ENCODE data around the gene MTA3.

The MTA3 gene

GRCh38 chr2:42787424-42787787 is 219.0 kb downstream of the MTA3 start:
- peaks cover 6% of the 10 kb centered on the region for H3K9me3 Mint-ChIP-seq
- H3K4me3 Mint-ChIP-seq, result no peak overlapping the region
- no peak for DNase-seq
- no peak for TF ChIP-seq CTCF (IDR thresholded peaks at IDR 0.05)
- no peak overlapping the region for H3K27ac Mint-ChIP-seq
- peaks cover 59% of the 10 kb centered on the region for H3K4me1 Mint-ChIP-seq
- peaks cover 14% of the 10 kb centered on the region for H3K36me3 Mint-ChIP-seq (ENCODE audit: low read depth)
- H3K27me3 Mint-ChIP-seq (ENCODE audit: low read depth, poor library complexity), result peaks cover 29% of the 10 kb centered on the region

- Mint-ChIP-seq H3K27me3 (ENCODE audit: low read depth, poor library complexity) (peaks cover 29% of the 10 kb centered on the region), H3K4me3 (no peak overlapping the region), H3K27ac (no peak overlapping the region), H3K9me3 (peaks cover under 1% of the 10 kb centered on the region), H3K36me3 (ENCODE audit: low read depth) (peaks cover 9% of the 10 kb centered on the region), H3K4me1 (peaks cover 54% of the 10 kb centered on the region)
- no peak for TF ChIP-seq CTCF (IDR thresholded peaks at IDR 0.05)
- DNase-seq, result no peak
Measured at GRCh38 chr2:42787788-42788477, 219.5 kb downstream of the MTA3 start.

DNA sequence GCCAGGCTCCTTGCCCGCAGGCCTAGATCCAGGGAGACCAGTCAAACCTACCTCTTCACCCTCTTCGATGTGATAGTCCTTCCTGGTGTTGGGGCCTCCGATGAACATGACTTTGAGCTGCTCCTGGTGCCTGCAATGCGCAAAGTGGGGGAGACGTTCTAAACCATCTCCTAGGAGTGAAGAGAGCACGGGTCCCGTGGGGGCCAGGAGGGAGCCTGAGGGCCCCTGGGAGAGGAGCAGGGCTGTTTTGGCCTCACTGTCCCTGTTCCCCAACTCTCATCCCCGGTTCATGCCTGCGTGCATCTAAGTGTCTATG is 220.0 kb downstream of the MTA3 start:
- peaks cover 57% of the 10 kb centered on the region for H3K4me1 Mint-ChIP-seq
- no peak for DNase-seq
- peak overlapping the region; percentile 55 for H3K4me3 Mint-ChIP-seq
- no peak overlapping the region for H3K27ac Mint-ChIP-seq
- H3K27me3 Mint-ChIP-seq (ENCODE audit: low read depth, poor library complexity), result peaks cover 32% of the 10 kb centered on the region
- no peak for TF ChIP-seq CTCF (IDR thresholded peaks at IDR 0.05)
- no peaks in the 10 kb centered on the region for H3K9me3 Mint-ChIP-seq
- peaks cover 6% of the 10 kb centered on the region for H3K36me3 Mint-ChIP-seq (ENCODE audit: low read depth)

- no peak for TF ChIP-seq CTCF (IDR thresholded peaks at IDR 0.05)
- Mint-ChIP-seq H3K27me3 (ENCODE audit: low read depth, poor library complexity) (peaks cover 37% of the 10 kb centered on the region), H3K9me3 (no peaks in the 10 kb centered on the region), H3K27ac (no peak overlapping the region), H3K4me1 (peaks cover 62% of the 10 kb centered on the region), H3K4me3 (peak overlapping the region; percentile 55), H3K36me3 (ENCODE audit: low read depth) (peaks cover 6% of the 10 kb centered on the region)
- DNase-seq, result no peak
Measured at GRCh38 chr2:42788882-42789281, 220.4 kb downstream of the MTA3 start.

DNA sequence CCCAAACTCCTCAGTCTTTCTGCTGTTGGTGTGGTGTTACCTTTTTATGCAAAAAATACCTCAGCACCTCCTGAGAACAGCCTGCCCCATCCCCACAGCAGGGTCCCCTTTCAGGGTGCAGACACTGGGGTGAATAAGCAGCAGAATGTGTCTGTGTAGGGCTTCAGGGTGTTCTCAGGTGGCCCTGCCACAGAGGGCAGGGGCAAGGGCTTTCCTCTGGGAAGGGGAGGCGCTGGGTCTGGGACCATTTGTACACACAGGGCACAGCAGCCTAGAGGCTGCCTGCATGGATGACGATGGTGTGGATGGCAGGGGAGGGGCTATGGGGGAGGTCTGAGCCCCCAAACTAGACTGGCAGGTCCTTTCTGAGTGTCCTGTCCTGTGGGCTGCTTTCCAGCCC is 221.3 kb downstream of the MTA3 start:
- Mint-ChIP-seq H3K9me3 (no peaks in the 10 kb centered on the region), H3K27me3 (ENCODE audit: low read depth, poor library complexity) (peaks cover 41% of the 10 kb centered on the region), H3K4me1 (peaks cover 71% of the 10 kb centered on the region), H3K27ac (no peak overlapping the region), H3K4me3 (no peak overlapping the region), H3K36me3 (ENCODE audit: low read depth) (peaks cover 8% of the 10 kb centered on the region)
- DNase-seq, result no peak
- TF ChIP-seq CTCF (IDR thresholded peaks at IDR 0.05), result no peak

DNA sequence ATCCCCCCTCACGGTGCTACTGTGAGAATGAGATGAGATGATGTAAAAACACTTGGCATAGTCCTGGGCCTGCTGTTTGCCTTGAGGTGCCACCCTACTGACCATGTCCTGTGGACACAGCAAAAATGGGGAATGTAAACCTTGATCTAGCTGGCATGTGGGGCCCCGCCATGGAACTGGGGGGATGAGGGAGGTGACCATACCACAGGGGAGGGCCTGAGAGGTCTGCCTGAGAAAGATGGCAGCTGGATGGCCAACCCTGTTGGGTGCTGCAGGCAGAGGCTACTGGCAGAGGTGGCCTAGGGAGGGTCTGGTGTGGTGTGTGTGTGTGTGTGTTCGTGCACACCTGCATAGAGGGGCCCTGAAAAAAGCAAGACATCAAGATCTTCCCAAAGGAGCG is 223.2 kb downstream of the MTA3 start:
- Mint-ChIP-seq H3K27ac (no peak overlapping the region), H3K9me3 (peaks cover 5% of the 10 kb centered on the region), H3K27me3 (ENCODE audit: low read depth, poor library complexity) (peaks cover 41% of the 10 kb centered on the region), H3K4me3 (peak overlapping the region; percentile 82), H3K36me3 (ENCODE audit: low read depth) (peaks cover 22% of the 10 kb centered on the region), H3K4me1 (peaks cover 63% of the 10 kb centered on the region)
- TF ChIP-seq CTCF (IDR thresholded peaks at IDR 0.05), result no peak
- no peak for DNase-seq

Data from nephron progenitor cell (in vitro differentiated cells).